Measurements from ENCODE around the gene HPSE2.

GRCh38 chr10:98638920-98639319, 596.7 kb downstream of the HPSE2 start:
- TF ChIP-seq MAX (IDR thresholded peaks at IDR 0.05; ENCODE audit: low read depth, low read length) (no peak), CTCF (IDR thresholded peaks at IDR 0.05; ENCODE audit: low read depth, low read length) (no peak), POLR2A (IDR thresholded peaks at IDR 0.05; ENCODE audit: extremely low read depth, insufficient read length) (no peak)
